ENCODE data around the gene CD1D.

DNA sequence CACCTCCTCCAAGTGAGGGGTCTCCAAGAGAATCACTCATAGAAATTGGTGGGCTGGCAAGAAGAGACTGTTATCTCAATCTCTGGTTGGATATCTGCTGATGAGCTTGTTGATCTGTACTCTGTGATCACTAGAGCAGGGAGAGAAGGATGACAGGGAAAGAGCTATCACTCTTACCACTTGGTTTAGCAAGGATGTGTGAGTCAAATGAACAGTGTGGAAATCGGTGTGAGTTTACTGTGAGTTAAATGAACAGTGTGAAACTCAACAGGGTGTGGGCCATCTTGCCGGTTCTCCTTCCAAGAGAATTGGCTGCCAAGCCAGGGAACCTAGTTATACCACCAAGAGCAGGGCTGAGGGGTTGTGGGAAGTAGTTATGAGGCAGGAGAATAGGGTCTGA is 33.3 kb upstream of the CD1D start:
- TF ChIP-seq, protein P1, sequence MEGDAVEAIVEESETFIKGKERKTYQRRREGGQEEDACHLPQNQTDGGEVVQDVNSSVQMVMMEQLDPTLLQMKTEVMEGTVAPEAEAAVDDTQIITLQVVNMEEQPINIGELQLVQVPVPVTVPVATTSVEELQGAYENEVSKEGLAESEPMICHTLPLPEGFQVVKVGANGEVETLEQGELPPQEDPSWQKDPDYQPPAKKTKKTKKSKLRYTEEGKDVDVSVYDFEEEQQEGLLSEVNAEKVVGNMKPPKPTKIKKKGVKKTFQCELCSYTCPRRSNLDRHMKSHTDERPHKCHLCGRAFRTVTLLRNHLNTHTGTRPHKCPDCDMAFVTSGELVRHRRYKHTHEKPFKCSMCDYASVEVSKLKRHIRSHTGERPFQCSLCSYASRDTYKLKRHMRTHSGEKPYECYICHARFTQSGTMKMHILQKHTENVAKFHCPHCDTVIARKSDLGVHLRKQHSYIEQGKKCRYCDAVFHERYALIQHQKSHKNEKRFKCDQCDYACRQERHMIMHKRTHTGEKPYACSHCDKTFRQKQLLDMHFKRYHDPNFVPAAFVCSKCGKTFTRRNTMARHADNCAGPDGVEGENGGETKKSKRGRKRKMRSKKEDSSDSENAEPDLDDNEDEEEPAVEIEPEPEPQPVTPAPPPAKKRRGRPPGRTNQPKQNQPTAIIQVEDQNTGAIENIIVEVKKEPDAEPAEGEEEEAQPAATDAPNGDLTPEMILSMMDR (IDR thresholded peaks at IDR 0.05): no peak
- TF ChIP-seq POLR2A (IDR thresholded peaks at IDR 0.05): no peak
